ENCODE measurements around the gene ASPRV1.

GRCh38 chr2:69940691-69941090, 20.7 kb downstream of the ASPRV1 start:
- TF ChIP-seq POLR2A (IDR thresholded peaks at IDR 0.05; ENCODE audit: low read depth, low read length) (no peak), NFYB (IDR thresholded peaks at IDR 0.05; ENCODE audit: insufficient read depth, low read depth, low read length) (no peak)
